ENCODE measurements around the gene ZC2HC1C.

DNA sequence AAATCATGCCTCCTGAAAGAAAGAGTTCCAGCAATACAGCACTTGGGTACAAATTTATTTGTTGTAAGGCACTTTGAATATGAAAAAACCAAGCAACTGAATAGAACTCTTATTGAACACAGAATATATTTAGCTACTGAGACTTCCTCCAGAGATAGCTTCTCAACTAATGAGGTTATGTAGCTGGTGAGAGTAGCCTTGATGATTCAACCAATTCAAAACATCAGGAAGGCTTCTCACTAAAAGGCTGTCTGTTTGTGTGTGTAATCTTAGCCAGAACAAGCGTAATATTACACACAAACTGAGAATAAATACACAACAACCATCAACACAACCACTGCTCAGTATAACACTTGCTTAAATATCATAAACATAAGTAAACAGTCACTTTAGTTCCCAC lies 46.3 kb upstream of the ZC2HC1C start:
- TF ChIP-seq, protein P1, sequence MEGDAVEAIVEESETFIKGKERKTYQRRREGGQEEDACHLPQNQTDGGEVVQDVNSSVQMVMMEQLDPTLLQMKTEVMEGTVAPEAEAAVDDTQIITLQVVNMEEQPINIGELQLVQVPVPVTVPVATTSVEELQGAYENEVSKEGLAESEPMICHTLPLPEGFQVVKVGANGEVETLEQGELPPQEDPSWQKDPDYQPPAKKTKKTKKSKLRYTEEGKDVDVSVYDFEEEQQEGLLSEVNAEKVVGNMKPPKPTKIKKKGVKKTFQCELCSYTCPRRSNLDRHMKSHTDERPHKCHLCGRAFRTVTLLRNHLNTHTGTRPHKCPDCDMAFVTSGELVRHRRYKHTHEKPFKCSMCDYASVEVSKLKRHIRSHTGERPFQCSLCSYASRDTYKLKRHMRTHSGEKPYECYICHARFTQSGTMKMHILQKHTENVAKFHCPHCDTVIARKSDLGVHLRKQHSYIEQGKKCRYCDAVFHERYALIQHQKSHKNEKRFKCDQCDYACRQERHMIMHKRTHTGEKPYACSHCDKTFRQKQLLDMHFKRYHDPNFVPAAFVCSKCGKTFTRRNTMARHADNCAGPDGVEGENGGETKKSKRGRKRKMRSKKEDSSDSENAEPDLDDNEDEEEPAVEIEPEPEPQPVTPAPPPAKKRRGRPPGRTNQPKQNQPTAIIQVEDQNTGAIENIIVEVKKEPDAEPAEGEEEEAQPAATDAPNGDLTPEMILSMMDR (IDR thresholded peaks at IDR 0.05) = no peak
- no peak for TF ChIP-seq REST (IDR thresholded peaks at IDR 0.05; ENCODE audit: insufficient read depth in 1 of 2, low read depth in 2 of 2, low read length in 1 of 2)

Measured in Panc1 (cell line).